Activated naive CD4-positive, alpha-beta T cell treated with anti-CD3 and anti-CD28 coated beads, Interleukin-2, amount 50 U/mL, for 72 hours (primary cell): ENCODE data around the gene UPF3B. TPM values are rescaled to one million over a fixed set of nuclear protein-coding genes. Genes with fewer than 3 reads are reported as not detected.

ENCODE experiments used
- total RNA-seq, 2 donors: library from RNA; stranded (reverse); gene quantifications; one replicate each; pipeline ENCODE4 v1.2.3, GENCODE V29; 2022

UPF3B gene
- total RNA-seq, 2 donors from 2014 or later, result 17.5 to 28.9 TPM

Other genes starting within 250 kb of the UPF3B start
- 10 to 100 TPM; 17.1 to 21.9 TPM for gene NKRF, start 246.5 kb downstream of the UPF3B start, total RNA-seq
- gene SEPTIN6, start 159.8 kb downstream of the UPF3B start, total RNA-seq, result 100 to 1,000 TPM; 110 to 233 TPM
- gene SOWAHD, start 94.4 kb downstream of the UPF3B start, total RNA-seq, result under 1 TPM in 1 of 2 donors, not detected in 1; 0.53 TPM
- gene RPL39, start 61.3 kb downstream of the UPF3B start, total RNA-seq, result 1,000 to 10,000 TPM; 2,603 to 3,012 TPM
- 10 to 100 TPM; 20.1 to 34.3 TPM for gene RNF113A, start 18.8 kb upstream of the UPF3B start, total RNA-seq
- gene NDUFA1, start 18.9 kb upstream of the UPF3B start, total RNA-seq, result 100 to 1,000 TPM in 1 of 2 donors, 10 to 100 TPM in 1; 67.6 to 111 TPM
- under 1 TPM in 1 of 2 donors, not detected in 1; 0.66 TPM for gene AKAP14, start 42.9 kb upstream of the UPF3B start, total RNA-seq
- gene NKAP, start 90.8 kb upstream of the UPF3B start, total RNA-seq, result 10 to 100 TPM in 1 of 2 donors, 1 to 10 TPM in 1; 8.8 to 11.4 TPM
- gene RHOXF2B, start 224.7 kb upstream of the UPF3B start, total RNA-seq, result not detected